ENCODE results near the gene CCDC148. TPM values are rescaled to one million over a fixed set of nuclear protein-coding genes. Genes with fewer than 3 reads are reported as not detected.

CCDC148 gene
- total and polyA plus RNA-seq, 3 donors from 2014 or later, result 2.3 to 5.7 (median 5.0) TPM

DNA sequence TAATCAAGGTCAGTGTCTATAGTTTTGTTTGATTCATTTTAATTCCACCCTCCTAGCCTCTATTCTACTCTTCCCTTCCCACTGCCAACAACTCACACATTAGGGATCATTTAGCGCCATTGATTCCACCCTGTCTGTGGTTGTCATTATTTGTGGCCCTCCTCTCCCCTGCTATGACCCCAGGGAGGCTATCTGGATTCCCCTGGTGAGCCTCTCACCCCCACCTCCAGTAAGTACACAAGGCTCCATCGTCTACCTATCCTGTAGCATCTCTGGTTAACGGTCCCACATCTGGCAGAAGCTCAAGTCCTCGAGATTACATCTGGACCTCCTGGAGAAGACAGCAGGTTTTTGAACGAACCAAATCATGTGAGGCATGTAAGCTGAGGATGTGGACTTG is 327.5 kb downstream of the CCDC148 start:
- no peak overlapping the region for H3K4me3 ChIP-seq
- H3K27me3 ChIP-seq, result no peaks in the 10 kb centered on the region
- H3K27ac ChIP-seq, result no peak overlapping the region
- DNase-seq, result no peak
- no peaks in the 10 kb centered on the region for H3K4me1 ChIP-seq
- intact Hi-C loops (cut with DNase I; ENCODE audit: low total_unique reads), result no loop called here
- H3K9me3 ChIP-seq, result no peaks in the 10 kb centered on the region
- TF ChIP-seq POLR2A (IDR thresholded peaks at IDR 0.05), result no peak
- TF ChIP-seq, protein P1, sequence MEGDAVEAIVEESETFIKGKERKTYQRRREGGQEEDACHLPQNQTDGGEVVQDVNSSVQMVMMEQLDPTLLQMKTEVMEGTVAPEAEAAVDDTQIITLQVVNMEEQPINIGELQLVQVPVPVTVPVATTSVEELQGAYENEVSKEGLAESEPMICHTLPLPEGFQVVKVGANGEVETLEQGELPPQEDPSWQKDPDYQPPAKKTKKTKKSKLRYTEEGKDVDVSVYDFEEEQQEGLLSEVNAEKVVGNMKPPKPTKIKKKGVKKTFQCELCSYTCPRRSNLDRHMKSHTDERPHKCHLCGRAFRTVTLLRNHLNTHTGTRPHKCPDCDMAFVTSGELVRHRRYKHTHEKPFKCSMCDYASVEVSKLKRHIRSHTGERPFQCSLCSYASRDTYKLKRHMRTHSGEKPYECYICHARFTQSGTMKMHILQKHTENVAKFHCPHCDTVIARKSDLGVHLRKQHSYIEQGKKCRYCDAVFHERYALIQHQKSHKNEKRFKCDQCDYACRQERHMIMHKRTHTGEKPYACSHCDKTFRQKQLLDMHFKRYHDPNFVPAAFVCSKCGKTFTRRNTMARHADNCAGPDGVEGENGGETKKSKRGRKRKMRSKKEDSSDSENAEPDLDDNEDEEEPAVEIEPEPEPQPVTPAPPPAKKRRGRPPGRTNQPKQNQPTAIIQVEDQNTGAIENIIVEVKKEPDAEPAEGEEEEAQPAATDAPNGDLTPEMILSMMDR (IDR thresholded peaks at IDR 0.05), result no peak
- 80 to 81% methylated on average over 5 of the region's 5 CpGs for WGBS, 2 donors
- H3K36me3 ChIP-seq (ENCODE audit: low read depth, missing control alignments), result no peaks in the 10 kb centered on the region

DNA sequence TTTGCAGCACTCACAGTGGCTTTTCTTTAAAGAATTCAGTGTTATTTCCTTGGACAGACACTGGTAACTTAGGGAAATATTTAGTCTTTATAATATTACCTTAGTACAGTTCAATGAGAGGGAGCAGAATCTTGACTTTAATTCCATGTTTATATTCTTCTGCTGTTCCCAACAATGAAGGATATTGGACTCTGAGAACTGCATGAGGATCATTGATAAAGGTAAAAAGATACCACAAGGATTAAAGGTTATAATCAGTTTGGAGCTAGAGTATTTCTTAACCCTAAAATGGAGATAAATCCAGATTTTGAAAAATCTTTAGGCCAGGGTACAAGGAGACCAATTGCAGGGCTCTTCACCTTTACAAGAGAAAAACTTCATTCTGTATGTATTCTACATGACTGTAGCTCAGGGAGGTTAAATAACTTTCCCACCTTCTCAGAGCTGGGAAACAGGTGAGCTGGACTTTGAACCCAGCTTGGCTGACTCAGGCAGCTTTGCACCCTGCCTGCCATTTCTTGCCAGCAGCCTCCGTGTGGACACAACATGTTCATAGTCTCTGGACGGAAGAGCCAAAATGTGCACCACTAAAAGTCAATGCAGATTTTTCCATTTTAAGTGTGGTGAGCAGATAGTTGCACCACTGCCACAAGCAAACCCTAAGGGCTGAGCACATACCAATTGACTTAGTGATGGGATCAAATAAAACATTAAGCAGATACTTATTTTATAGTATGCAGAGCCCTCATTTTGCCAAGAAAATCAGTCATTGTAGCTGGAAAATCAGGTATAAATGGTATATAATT is 328.2 kb downstream of the CCDC148 start:
- no peak for TF ChIP-seq POLR2A (IDR thresholded peaks at IDR 0.05)
- TF ChIP-seq, protein P1 (IDR thresholded peaks at IDR 0.05), result no peak
- WGBS, 2 donors, result 82 to 87% methylated on average over 2 of the region's 2 CpGs
- intact Hi-C loops (cut with DNase I; ENCODE audit: low total_unique reads), result no loop called here
- Histone ChIP-seq H3K36me3 (ENCODE audit: low read depth, missing control alignments) (no peaks in the 10 kb centered on the region), H3K27me3 (no peaks in the 10 kb centered on the region), H3K4me3 (no peak overlapping the region), H3K27ac (no peak overlapping the region), H3K4me1 (no peaks in the 10 kb centered on the region), H3K9me3 (no peaks in the 10 kb centered on the region)
- no peak for DNase-seq

DNA sequence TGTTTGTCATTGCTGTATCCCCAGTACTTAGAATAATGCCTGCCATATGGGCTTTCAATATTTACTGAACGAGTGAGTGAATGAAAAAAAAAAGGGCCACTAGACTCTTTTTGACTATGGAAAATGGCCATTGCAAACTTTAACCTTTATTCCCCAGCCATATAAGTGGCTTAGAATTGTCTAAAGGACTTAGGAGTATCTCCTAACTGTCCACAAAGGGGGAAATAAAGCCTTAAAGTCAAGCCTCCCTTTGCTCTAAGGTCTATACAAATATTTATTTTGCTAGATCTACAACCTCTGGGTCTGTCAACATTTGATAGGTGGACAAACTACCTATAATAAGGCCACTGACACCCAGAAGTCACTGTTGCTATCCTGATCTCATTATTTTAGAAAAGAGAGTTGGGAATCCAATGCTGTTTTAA is 329.2 kb downstream of the CCDC148 start:
- 77 to 83% methylated on average over 1 of the region's 1 CpG for WGBS, 2 donors
- no peaks in the 10 kb centered on the region for H3K27me3 ChIP-seq
- H3K27ac ChIP-seq, result no peak overlapping the region
- TF ChIP-seq POLR2A (IDR thresholded peaks at IDR 0.05), result no peak
- TF ChIP-seq, protein P1 (IDR thresholded peaks at IDR 0.05), result no peak
- no peak overlapping the region for H3K4me3 ChIP-seq
- H3K9me3 ChIP-seq, result no peaks in the 10 kb centered on the region
- no peak for DNase-seq
- no peaks in the 10 kb centered on the region for H3K36me3 ChIP-seq (ENCODE audit: low read depth, missing control alignments)
- intact Hi-C loops (cut with DNase I; ENCODE audit: low total_unique reads), result no loop called here
- no peaks in the 10 kb centered on the region for H3K4me1 ChIP-seq

DNA sequence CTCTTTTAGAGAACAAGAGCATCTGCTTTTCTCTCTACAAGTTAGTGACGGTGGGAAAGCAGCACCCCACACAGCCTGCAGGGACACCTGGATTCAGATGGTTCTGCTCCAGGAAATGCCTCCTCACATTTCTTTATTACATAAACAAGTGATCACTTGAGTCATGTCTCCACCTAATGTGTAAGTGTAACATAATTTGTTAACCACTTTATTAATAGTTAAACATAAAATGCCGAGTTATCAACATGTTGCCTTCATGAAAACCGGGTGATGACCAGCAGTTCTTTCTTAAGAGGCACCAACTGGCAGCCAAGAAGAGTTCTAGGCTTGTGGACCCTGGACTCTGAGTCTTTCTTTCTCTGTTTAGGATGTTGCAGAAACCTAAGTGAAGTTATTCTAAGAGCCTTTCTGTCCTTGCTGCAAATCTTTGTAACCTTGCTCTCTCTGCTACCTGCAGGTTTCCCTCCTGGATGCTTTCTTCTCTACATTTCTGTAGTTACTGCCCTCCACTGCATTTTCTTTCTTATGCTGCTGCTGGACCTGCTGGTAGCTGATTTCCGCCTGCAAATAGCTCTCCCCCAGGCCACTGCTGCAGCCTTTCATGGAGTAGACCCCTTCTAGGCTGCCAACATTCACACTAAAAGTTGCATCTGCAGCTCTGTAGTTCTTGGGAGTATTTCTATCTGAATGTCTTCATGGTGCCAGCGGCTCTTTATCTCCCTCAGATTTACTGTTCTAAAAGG is 330.6 kb downstream of the CCDC148 start:
- no peaks in the 10 kb centered on the region for H3K27me3 ChIP-seq
- H3K27ac ChIP-seq, result no peak overlapping the region
- TF ChIP-seq POLR2A (IDR thresholded peaks at IDR 0.05), result no peak
- TF ChIP-seq, protein P1 (IDR thresholded peaks at IDR 0.05), result no peak
- no peaks in the 10 kb centered on the region for H3K36me3 ChIP-seq (ENCODE audit: low read depth, missing control alignments)
- DNase-seq, result no peak
- H3K4me1 ChIP-seq, result no peaks in the 10 kb centered on the region
- H3K9me3 ChIP-seq, result no peaks in the 10 kb centered on the region
- 81 to 83% methylated on average over 5 of the region's 5 CpGs for WGBS, 2 donors
- H3K4me3 ChIP-seq, result no peak overlapping the region
- intact Hi-C loops (cut with DNase I; ENCODE audit: low total_unique reads), result no loop called here

Measured in testis (tissue), 3 donors.